ENCODE measurements around the gene CDK14. TPM values are rescaled to one million over a fixed set of nuclear protein-coding genes. Genes with fewer than 3 reads are reported as not detected.

The CDK14 gene
- polyA plus RNA-seq, 3 donors = 1.7 to 2.5 (median 2.1) TPM

- Mint-ChIP-seq H3K27me3 (ENCODE audit: low read depth in 3 of 3) (no peaks in the 10 kb centered on the region), H3K9me3 (peaks cover 0 to 3% (median 0%) of the 10 kb centered on the region in 7 donors), H3K27ac (no peak overlapping the region), H3K4me3 (no peak overlapping the region), H3K4me1 (peaks cover 10% of the 10 kb centered on the region), H3K36me3 (peaks cover 3 to 9% of the 10 kb centered on the region in 2 donors)
- H3K36me3 ChIP-seq (replicated peaks in 1 of 2; ENCODE audit: control insufficient read depth in 1 of 2, insufficient read depth in 2 of 2, low read length in 2 of 2) = peaks cover 0 to 5% of the 10 kb centered on the region in 2 donors
- DNase-seq = no peak
- no peak overlapping the region for H2AFZ ChIP-seq (ENCODE audit: insufficient read depth, low read depth, low read length, poor library complexity, severe bottlenecking)
- H3K4me3 ChIP-seq (replicated peaks in 1 of 3; ENCODE audit: low read depth in 2 of 3, low read length in 3 of 3) = no peak overlapping the region
- intact Hi-C loops (cut with micrococcal nuclease) = no loop called here
- H3K27me3 ChIP-seq (ENCODE audit: control insufficient read depth in 2 of 2, insufficient read depth in 2 of 2, low read length in 2 of 2) = no peaks in the 10 kb centered on the region
- H4K20me1 ChIP-seq (ENCODE audit: insufficient read depth, low read length) = no peaks in the 10 kb centered on the region
- no peak overlapping the region for H3K27ac ChIP-seq (ENCODE audit: low read depth in 1 of 2, low read length in 2 of 2)
- no CpG with 5 or more reads among the region's 3 CpGs for WGBS (ENCODE audit: insufficient coverage)
- TF ChIP-seq, protein P1, sequence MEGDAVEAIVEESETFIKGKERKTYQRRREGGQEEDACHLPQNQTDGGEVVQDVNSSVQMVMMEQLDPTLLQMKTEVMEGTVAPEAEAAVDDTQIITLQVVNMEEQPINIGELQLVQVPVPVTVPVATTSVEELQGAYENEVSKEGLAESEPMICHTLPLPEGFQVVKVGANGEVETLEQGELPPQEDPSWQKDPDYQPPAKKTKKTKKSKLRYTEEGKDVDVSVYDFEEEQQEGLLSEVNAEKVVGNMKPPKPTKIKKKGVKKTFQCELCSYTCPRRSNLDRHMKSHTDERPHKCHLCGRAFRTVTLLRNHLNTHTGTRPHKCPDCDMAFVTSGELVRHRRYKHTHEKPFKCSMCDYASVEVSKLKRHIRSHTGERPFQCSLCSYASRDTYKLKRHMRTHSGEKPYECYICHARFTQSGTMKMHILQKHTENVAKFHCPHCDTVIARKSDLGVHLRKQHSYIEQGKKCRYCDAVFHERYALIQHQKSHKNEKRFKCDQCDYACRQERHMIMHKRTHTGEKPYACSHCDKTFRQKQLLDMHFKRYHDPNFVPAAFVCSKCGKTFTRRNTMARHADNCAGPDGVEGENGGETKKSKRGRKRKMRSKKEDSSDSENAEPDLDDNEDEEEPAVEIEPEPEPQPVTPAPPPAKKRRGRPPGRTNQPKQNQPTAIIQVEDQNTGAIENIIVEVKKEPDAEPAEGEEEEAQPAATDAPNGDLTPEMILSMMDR (IDR thresholded peaks at IDR 0.05) = no peak
- peaks cover 0 to 3% of the 10 kb centered on the region in 2 donors for H3K9me3 ChIP-seq (replicated peaks in 1 of 2; ENCODE audit: control insufficient read depth in 1 of 2, insufficient read depth in 1 of 2, low read length in 2 of 2)
- no peak overlapping the region for H3K4me2 ChIP-seq (replicated peaks; ENCODE audit: extremely low read depth, low read length, poor library complexity, severe bottlenecking)
- H3K4me1 ChIP-seq (ENCODE audit: control insufficient read depth in 1 of 2, insufficient read depth in 2 of 2, low read length in 2 of 2) = peaks cover 8 to 12% of the 10 kb centered on the region in 2 donors
- no peaks in the 10 kb centered on the region for H3K79me2 ChIP-seq (ENCODE audit: insufficient read depth, low read length)
- H3K9ac ChIP-seq (ENCODE audit: insufficient read depth, low read length, poor library complexity, severe bottlenecking) = no peak overlapping the region
Measured at GRCh38 chr7:90740386-90740785, 144.3 kb downstream of the CDK14 start.

- Mint-ChIP-seq H3K4me1 (no peaks in the 10 kb centered on the region), H3K36me3 (peaks cover 2 to 14% of the 10 kb centered on the region in 2 donors), H3K27me3 (ENCODE audit: low read depth in 3 of 3) (no peaks in the 10 kb centered on the region), H3K4me3 (no peak overlapping the region), H3K27ac (no peak overlapping the region), H3K9me3 (peaks cover 0 to 2% (median 0%) of the 10 kb centered on the region in 7 donors)
- WGBS (ENCODE audit: insufficient coverage) = no CpG with 5 or more reads among the region's 1 CpG
- no peak for DNase-seq
- Histone ChIP-seq H3K4me3 (replicated peaks in 1 of 3; ENCODE audit: low read depth in 2 of 3, low read length in 3 of 3) (no peak overlapping the region), H3K4me2 (replicated peaks; ENCODE audit: extremely low read depth, low read length, poor library complexity, severe bottlenecking) (no peak overlapping the region), H4K20me1 (ENCODE audit: insufficient read depth, low read length) (no peaks in the 10 kb centered on the region), H3K36me3 (replicated peaks in 1 of 2; ENCODE audit: control insufficient read depth in 1 of 2, insufficient read depth in 2 of 2, low read length in 2 of 2) (no peaks in the 10 kb centered on the region), H2AFZ (ENCODE audit: insufficient read depth, low read depth, low read length, poor library complexity, severe bottlenecking) (no peak overlapping the region), H3K9ac (ENCODE audit: insufficient read depth, low read length, poor library complexity, severe bottlenecking) (no peak overlapping the region), H3K9me3 (replicated peaks in 1 of 2; ENCODE audit: control insufficient read depth in 1 of 2, insufficient read depth in 1 of 2, low read length in 2 of 2) (no peaks in the 10 kb centered on the region), H3K4me1 (ENCODE audit: control insufficient read depth in 1 of 2, insufficient read depth in 2 of 2, low read length in 2 of 2) (no peaks in the 10 kb centered on the region), H3K27me3 (ENCODE audit: control insufficient read depth in 2 of 2, insufficient read depth in 2 of 2, low read length in 2 of 2) (no peaks in the 10 kb centered on the region), H3K27ac (ENCODE audit: low read depth in 1 of 2, low read length in 2 of 2) (no peak overlapping the region), H3K79me2 (ENCODE audit: insufficient read depth, low read length) (no peaks in the 10 kb centered on the region)
- TF ChIP-seq, protein P1 (IDR thresholded peaks at IDR 0.05) = no peak
- intact Hi-C loops (cut with micrococcal nuclease) = no loop called here
Measured at GRCh38 chr7:90743626-90744025, 147.5 kb downstream of the CDK14 start.
